Body of pancreas (tissue), 4 donors: ENCODE data around the gene MRPL21. TPM values are rescaled to one million over a fixed set of nuclear protein-coding genes. Genes with fewer than 3 reads are reported as not detected.

Experiments
- ATAC-seq: fragments of 150-250 bp; one replicate; pipeline ENCODE4 v1.9.1; 2016
- DNase-seq, 4 donors: peaks; one replicate each; pipeline ENCODE4 v3.0.0-alpha.2; 2019
- H3K27ac ChIP-seq, 4 donors: fragments of 200-600 bp; sonication (generic); 1 replicate in 3 of 4; 2 replicates in 1 of 4; pipeline versions ENCODE4 v1.5.1 to v1.6.1; 2016 to 2019; ENCODE audit warnings: mild to moderate bottlenecking in 1 of 4, mixed read lengths in 1 of 4, moderate library complexity in 1 of 4
- H3K27me3 ChIP-seq, 2 donors: fragments of 200-600 bp; sonication (generic); one replicate each; pipeline ENCODE4 v1.6.0; 2016; ENCODE audit warnings: mild to moderate bottlenecking in 1 of 2
- H3K36me3 ChIP-seq, 2 donors: fragments of 200-600 bp; sonication (generic); replicated peaks in 1 of 2; 2 replicates each; pipeline ENCODE4 v1.5.1; 2016; ENCODE audit warnings: low read depth in 2 of 2; ENCODE audit not compliant: insufficient read depth in 1 of 2
- H3K4me1 ChIP-seq: fragments of 200-600 bp; sonication (generic); one replicate; pipeline ENCODE4 v1.6.0; 2016
- H3K4me3 ChIP-seq, 2 donors: fragments of 200-600 bp; sonication (generic); 1 replicate in 1 of 2; 2 replicates in 1 of 2; pipeline ENCODE4 v1.5.1; 2016 to 2019
- H3K9me3 ChIP-seq, 3 donors: fragments of 200-600 bp; sonication (generic); 1 replicate in 2 of 3; 2 replicates in 1 of 3; pipeline ENCODE4 v1.5.1; 2016
- POLR2A ChIP-seq, 3 donors: fragments of 450-650 bp; IDR thresholded peaks; one replicate each; pipeline ENCODE4 v1.6.1; 2016; ENCODE audit warnings: antibody characterized with exemption in 3 of 3, mild to moderate bottlenecking in 2 of 3
- WGBS, 2 donors: methylation state at CpG; one replicate each; pipeline ENCODE4 v1.1.5; 2017; 5-methylcytosine and 5-hydroxymethylcytosine counted together
- intact Hi-C: fragments of 100-400 bp; cut with DNase I; formaldehyde crosslinking; loops from one replicate; pipeline ENCODE4 v1.15.1; 2023
- total RNA-seq, 2 donors: library from RNA; depleted of rRNA; stranded (reverse); fragments of >200 nt; gene quantifications; one replicate each; pipeline ENCODE4 v1.1.0, GENCODE V29; 2016
- TF ChIP-seq, protein P1 (sequence below), 7 experiments: fragments of 450-650 bp in 4 of 7; fragments of 200-600 bp in 3 of 7; sonication (generic) in 3 of 7; IDR thresholded peaks; one replicate each; pipeline ENCODE4 v1.5.1; 2016 to 2019; ENCODE audit warnings: antibody characterized with exemption in 7 of 7

The MRPL21 gene
- total RNA-seq, 2 donors from 2014 or later, result 21.8 to 45.7 TPM

GRCh38 chr11:68900835-68901381 is 2.7 kb downstream of the MRPL21 start:
- intact Hi-C loops, result no loop called here

DNA sequence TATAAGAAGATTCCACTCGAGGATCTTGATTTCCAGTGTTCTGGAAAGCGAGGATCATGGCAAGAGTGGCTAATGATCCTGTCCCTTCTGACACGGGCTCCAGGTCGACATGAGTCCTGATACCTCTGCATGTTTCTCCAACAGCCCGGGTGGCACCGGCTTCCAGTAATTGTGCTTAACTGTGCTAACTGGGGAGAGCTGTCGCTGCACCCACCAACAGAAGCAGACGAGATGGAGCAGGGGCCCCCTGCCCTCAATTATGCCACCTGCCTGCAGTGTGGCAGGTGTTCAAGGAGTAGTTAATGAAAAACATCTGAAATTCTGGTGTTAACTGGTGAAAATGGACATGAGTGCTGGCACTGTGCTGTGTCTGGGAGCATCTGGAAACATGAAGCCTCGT is 6.2 kb downstream of the MRPL21 start:
- intact Hi-C loops, result no loop called here
- no peak for ATAC-seq
- H3K36me3 ChIP-seq, result peaks cover 7 to 41% of the 10 kb centered on the region in 2 donors

More at GRCh38 chr11:68900835-68901381, 2.7 kb downstream of the MRPL21 start:
- DNase-seq (no peak), ATAC-seq (no peak)
- Histone ChIP-seq H3K4me1 (peaks cover 27% of the 10 kb centered on the region), H3K27ac (no peak overlapping the region), H3K36me3 (peaks cover 7 to 22% of the 10 kb centered on the region in 2 donors), H3K4me3 (no peak overlapping the region), H3K9me3 (no peaks in the 10 kb centered on the region), H3K27me3 (no peaks in the 10 kb centered on the region)
- TF ChIP-seq, protein P1, sequence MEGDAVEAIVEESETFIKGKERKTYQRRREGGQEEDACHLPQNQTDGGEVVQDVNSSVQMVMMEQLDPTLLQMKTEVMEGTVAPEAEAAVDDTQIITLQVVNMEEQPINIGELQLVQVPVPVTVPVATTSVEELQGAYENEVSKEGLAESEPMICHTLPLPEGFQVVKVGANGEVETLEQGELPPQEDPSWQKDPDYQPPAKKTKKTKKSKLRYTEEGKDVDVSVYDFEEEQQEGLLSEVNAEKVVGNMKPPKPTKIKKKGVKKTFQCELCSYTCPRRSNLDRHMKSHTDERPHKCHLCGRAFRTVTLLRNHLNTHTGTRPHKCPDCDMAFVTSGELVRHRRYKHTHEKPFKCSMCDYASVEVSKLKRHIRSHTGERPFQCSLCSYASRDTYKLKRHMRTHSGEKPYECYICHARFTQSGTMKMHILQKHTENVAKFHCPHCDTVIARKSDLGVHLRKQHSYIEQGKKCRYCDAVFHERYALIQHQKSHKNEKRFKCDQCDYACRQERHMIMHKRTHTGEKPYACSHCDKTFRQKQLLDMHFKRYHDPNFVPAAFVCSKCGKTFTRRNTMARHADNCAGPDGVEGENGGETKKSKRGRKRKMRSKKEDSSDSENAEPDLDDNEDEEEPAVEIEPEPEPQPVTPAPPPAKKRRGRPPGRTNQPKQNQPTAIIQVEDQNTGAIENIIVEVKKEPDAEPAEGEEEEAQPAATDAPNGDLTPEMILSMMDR (IDR thresholded peaks at IDR 0.05), result no peak
- TF ChIP-seq POLR2A (IDR thresholded peaks at IDR 0.05), result no peak
- WGBS, 2 donors, result 59 to 68% methylated on average over 6 to 9 of the region's 9 CpGs

DNA sequence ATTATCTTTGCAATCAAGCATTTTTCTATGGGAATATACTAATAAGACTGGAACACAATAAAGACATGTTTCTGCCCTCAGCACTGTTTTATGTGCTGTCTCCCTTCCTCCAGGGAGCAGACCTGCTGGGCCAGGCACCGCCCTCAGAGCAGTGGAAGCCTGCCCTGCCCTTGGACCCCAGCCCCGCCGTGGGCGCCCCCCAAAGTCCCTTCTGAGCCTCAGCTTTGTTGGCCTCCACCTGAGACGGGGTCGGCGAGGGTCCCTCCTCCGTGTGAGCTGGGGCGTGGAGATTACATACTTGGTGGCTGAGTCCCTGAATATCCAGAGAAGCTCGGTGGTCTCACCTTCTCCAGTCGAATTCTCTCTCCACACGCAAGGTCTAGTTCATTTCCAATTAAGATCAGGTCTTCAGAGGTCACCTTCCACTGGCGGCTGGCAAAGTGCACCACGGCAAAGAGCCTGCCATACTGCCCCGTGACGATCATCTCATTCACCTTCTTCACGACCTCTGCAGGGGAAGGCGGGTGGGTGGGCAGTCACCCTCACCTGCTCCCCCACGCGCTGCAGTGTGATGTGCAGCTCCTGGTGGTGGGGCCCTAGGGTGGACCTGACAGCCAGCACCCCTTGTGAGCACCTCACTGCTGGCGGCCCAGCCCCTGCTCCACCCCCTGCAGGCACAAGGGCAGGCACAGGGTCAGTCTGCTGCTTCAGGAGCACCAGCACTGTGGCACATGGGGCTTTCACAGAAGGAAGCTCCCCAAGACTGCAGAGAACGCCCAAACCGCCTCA is 7.3 kb downstream of the MRPL21 start:
- intact Hi-C loops, result no loop called here
- DNase-seq, result no peak
- Histone ChIP-seq H3K4me3 (no peak overlapping the region), H3K27ac (no peak overlapping the region), H3K27me3 (no peaks in the 10 kb centered on the region), H3K36me3 (peaks cover 7 to 46% of the 10 kb centered on the region in 2 donors), H3K4me1 (peaks cover 5% of the 10 kb centered on the region), H3K9me3 (no peaks in the 10 kb centered on the region)
- no peak for ATAC-seq
- TF ChIP-seq POLR2A (IDR thresholded peaks at IDR 0.05), result no peak
- TF ChIP-seq, protein P1 (IDR thresholded peaks at IDR 0.05), result no peak
- 94% methylated on average over 10 to 22 of the region's 23 CpGs for WGBS, 2 donors

More for the DNA sequence above, 6.2 kb downstream of the MRPL21 start:
- peaks cover 9% of the 10 kb centered on the region for H3K4me1 ChIP-seq
- WGBS, 2 donors, result 73 to 84% methylated on average over 4 to 9 of the region's 9 CpGs
- no peak overlapping the region for H3K4me3 ChIP-seq
- TF ChIP-seq, protein P1 (IDR thresholded peaks at IDR 0.05), result no peak
- no peak for TF ChIP-seq POLR2A (IDR thresholded peaks at IDR 0.05)
- H3K27ac ChIP-seq, result no peak overlapping the region
- H3K27me3 ChIP-seq, result no peaks in the 10 kb centered on the region
- DNase-seq, result no peak
- H3K9me3 ChIP-seq, result no peaks in the 10 kb centered on the region

DNA sequence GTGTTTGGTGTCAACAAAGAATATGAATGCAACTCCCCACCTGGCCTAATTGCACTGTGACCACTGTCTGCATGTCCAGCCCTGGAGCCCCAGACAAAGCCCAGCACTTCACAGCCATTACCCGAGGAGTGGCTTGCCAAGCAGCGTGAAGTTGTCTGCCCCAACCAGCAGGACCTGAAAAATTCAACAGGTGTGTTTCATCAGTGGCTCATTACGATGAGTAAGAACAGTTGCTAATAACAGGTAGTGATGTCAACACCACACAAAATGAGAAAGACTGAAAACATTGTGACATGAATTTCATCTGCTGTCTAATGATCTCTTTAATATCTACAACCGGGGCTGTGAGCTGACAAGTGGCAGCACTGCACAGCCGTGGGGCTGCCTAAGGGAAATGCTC is 10.3 kb downstream of the MRPL21 start:
- TF ChIP-seq POLR2A (IDR thresholded peaks at IDR 0.05), result no peak
- TF ChIP-seq, protein P1 (IDR thresholded peaks at IDR 0.05), result no peak
- Histone ChIP-seq H3K36me3 (peaks cover 7 to 45% of the 10 kb centered on the region in 2 donors), H3K4me3 (no peak overlapping the region), H3K27ac (no peak overlapping the region), H3K4me1 (peaks cover 16% of the 10 kb centered on the region), H3K27me3 (no peaks in the 10 kb centered on the region), H3K9me3 (no peaks in the 10 kb centered on the region)
- ATAC-seq (no peak), DNase-seq (no peak)
- WGBS, 2 donors, result 88 to 90% methylated on average over 5 of the region's 5 CpGs
- intact Hi-C loops, result no loop called here
